AG04450 (cell line): ENCODE results near the gene TMEM240. TPM values are rescaled to one million over a fixed set of nuclear protein-coding genes. Genes with fewer than 3 reads are reported as not detected.
A peak's percentile ranks its signal among the peaks of the same experiment; 100 is the strongest.

Experiments used
- CTCF ChIA-PET: fragments of 300-600, 350-600 bp; formaldehyde crosslinking; extraction: SDS; loops from one replicate; lab custom pipeline; 2022; ENCODE audit warnings: antibody characterized with exemption, inconsistent platforms; lab: Charles Lee
- POLR2A ChIA-PET: fragments of 350-600 bp; formaldehyde crosslinking; extraction: SDS; loops from one replicate; lab custom pipeline; 2021; ENCODE audit warnings: antibody characterized with exemption, inconsistent platforms; lab: Yijun Ruan, JAX
- DNase-seq: peaks from one replicate; pipeline ENCODE4 v3.0.0-alpha.2; 2011; ENCODE audit warnings: low read depth, low spot score
- H3K27ac ChIP-seq: one replicate; pipeline ENCODE4 v1.5.1; 2012; ENCODE audit warnings: low read depth, low read length, control low read depth
- H3K27me3 ChIP-seq: one replicate; pipeline ENCODE4 v1.6.0; 2012; ENCODE audit warnings: low read length; ENCODE audit not compliant: control insufficient read depth, insufficient read depth
- H3K4me3 ChIP-seq: 2 replicates; pipeline ENCODE4 v1.5.1; 2011; ENCODE audit warnings: mild to moderate bottlenecking, low read depth, low read length, control low read depth
- H3K9me3 ChIP-seq: 2 replicates; pipeline ENCODE4 v1.5.1; 2012; ENCODE audit warnings: low read length; ENCODE audit not compliant: control insufficient read depth, insufficient read depth
- polyA plus RNA-seq: library from polyadenylated mRNA; depleted of rRNA; stranded (reverse); fragments of >200 nt; gene quantifications from 2 replicates; pipeline ENCODE4 v1.2.3, GENCODE V29; 2011
- TF ChIP-seq, protein P1 (sequence below): IDR thresholded peaks from 2 replicates; pipeline ENCODE4 v1.5.1; 2011; ENCODE audit warnings: low read depth, low read length, control low read depth, inconsistent platforms

The TMEM240 gene
- polyA plus RNA-seq, 1 experiment: 5.1 TPM

DNA sequence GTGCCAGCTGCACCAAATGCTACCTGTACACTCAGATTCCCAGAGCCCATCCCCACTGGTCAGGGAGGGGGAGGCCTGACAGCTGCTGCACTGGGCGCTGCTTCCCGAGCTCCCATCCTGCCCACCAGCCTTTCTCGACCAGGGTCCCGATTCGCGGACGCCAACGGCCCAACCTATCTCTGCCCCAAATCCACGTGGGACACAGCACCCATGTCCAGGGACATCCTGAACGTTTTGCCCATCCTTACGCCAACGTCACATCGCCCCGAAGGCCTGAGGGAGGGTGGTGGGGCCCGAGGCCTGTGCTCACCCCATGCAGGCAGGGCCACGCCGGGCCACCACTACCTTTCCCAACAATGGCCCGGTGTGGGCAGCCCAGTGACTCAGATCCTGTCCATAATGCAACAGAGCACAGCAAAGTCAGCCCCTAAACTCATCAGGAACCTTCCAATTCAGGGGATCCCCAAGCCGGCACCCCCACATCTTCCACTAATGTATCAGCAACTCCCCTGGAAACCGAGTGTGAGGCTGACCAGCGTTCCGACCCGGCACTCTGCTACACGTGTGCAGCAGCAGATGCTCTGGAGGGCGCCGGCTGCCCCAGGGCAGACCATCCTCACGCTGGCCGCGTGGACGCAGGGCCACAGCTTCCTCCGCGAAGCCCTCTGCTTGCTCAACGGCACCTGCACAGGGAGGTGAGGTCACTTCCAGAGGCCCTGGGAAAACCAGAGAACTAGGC, 11.3 kb upstream of the TMEM240 start:
- DNase-seq: no peak
- TF ChIP-seq, protein P1, sequence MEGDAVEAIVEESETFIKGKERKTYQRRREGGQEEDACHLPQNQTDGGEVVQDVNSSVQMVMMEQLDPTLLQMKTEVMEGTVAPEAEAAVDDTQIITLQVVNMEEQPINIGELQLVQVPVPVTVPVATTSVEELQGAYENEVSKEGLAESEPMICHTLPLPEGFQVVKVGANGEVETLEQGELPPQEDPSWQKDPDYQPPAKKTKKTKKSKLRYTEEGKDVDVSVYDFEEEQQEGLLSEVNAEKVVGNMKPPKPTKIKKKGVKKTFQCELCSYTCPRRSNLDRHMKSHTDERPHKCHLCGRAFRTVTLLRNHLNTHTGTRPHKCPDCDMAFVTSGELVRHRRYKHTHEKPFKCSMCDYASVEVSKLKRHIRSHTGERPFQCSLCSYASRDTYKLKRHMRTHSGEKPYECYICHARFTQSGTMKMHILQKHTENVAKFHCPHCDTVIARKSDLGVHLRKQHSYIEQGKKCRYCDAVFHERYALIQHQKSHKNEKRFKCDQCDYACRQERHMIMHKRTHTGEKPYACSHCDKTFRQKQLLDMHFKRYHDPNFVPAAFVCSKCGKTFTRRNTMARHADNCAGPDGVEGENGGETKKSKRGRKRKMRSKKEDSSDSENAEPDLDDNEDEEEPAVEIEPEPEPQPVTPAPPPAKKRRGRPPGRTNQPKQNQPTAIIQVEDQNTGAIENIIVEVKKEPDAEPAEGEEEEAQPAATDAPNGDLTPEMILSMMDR: no peak
- no peaks in the 10 kb centered on the region for H3K9me3 ChIP-seq
- no peak overlapping the region for H3K4me3 ChIP-seq
- no peaks in the 10 kb centered on the region for H3K27me3 ChIP-seq
- POLR2A ChIA-PET: no interaction called here
- H3K27ac ChIP-seq: no peak overlapping the region
- CTCF ChIA-PET: interaction anchor here (1.3 kb wide), 1 partner anchor 10 kb away, joined by 5 read pairs; no protein-coding TSS in a partner anchor

DNA sequence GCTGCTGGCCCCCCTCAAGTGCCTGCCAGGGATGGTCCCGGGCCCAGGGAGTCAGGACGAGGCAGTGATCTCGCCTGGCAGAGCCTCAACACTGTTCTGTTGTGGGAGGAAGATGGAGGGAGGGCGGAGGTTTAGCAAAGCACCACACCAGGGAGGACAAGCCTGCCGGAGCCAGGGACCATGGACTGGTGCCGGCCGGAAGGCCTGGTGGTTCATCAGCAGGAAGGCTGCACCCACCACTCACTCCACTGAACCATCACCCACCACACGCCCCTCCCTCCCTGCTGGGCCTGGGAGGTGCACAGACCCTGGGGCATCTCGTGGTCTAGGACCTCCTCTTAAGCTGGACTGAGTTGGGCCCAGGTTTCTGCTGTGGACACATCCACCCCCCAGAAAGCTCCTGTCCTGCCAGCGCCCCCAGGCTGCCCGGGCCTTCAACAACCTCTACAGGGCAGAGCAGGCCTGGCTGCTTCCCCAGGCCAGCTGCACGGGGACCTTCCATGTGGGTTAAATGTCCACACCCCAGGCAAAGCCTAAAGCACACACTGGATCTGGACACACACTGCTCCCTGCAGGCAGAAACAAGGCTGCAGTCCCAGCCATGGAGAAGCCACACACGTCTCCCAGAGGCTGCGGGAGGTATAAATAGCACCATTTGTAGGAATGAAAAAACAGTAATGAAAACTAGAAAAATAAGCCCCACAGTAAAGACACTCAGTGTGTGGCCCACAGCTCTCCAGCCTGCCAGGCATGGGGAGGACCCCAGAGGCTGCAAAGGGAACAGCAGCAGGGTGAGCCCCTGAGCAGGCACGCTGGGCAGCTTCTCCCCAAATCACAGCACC, 10.4 kb upstream of the TMEM240 start:
- Histone ChIP-seq H3K9me3 (no peaks in the 10 kb centered on the region), H3K27ac (no peak overlapping the region), H3K27me3 (no peaks in the 10 kb centered on the region), H3K4me3 (no peak overlapping the region)
- POLR2A ChIA-PET: no interaction called here
- CTCF ChIA-PET: interaction anchor here (1.3 kb wide), 1 partner anchor 9 kb away, joined by 5 read pairs; no protein-coding TSS in a partner anchor
- TF ChIP-seq, protein P1: peak; percentile 53
- DNase-seq: no peak

DNA sequence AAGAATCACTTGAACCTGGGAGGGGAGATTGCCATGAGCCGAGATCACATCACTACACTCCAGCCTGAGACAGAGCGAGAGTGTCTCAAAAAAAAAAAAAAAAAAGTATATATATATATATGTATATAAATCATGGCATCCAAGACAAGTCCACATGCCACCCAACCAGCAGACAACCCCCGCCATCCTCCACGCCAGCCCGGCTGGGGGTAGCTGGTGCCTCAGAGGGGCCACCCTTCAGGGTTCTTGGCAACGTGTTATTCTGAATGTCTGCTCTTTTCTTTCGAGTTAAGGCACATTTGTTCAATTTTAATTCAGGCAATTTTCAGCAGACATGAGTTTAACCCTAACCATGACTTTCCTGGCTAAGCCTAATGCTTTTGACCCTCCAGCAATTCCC, 9.7 kb upstream of the TMEM240 start:
- TF ChIP-seq, protein P1: no peak
- DNase-seq: no peak
- Histone ChIP-seq H3K27ac (no peak overlapping the region), H3K9me3 (no peaks in the 10 kb centered on the region), H3K27me3 (no peaks in the 10 kb centered on the region), H3K4me3 (no peak overlapping the region)
- CTCF ChIA-PET: interaction anchor here (0.6 kb wide), 1 partner anchor 13 kb away, joined by 3 read pairs; no protein-coding TSS in a partner anchor
- POLR2A ChIA-PET: no interaction called here

DNA sequence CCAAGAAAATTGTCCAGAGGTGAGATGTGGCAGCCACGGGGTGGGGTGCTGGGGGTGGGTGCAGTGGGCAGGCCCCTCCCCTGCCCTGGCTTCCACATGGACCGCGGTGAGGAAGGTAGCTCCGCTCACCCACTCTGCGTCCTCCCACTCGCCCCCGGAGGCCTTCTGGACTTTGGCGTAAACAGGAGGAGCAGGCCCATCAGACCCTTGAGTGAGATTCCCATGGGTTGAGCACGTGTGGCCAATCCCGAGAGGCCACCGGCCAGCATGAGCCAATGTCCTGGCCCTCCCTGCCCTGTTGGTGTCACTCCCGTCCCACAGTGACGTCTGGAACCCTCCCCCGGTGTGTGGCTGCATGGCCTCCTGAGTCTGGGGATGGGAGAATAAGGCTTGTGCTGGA, 8.2 kb upstream of the TMEM240 start:
- no peak overlapping the region for H3K27ac ChIP-seq
- TF ChIP-seq, protein P1: no peak
- DNase-seq: no peak
- no peaks in the 10 kb centered on the region; the same call in 1 of the 2 replicates for H3K9me3 ChIP-seq
- H3K4me3 ChIP-seq: no peak overlapping the region
- ChIA-PET POLR2A (interaction anchor here (0.8 kb wide), 1 partner anchor 13 kb away, joined by 5 read pairs; no protein-coding TSS in a partner anchor), CTCF (no interaction called here)
- no peaks in the 10 kb centered on the region for H3K27me3 ChIP-seq
